GM23248 (cell line): ENCODE data around the gene LSAMP. TPM values are rescaled to one million over a fixed set of nuclear protein-coding genes. Genes with fewer than 3 reads are reported as not detected.

ENCODE experiments used
- DNase-seq: peaks from one replicate; pipeline ENCODE4 v3.0.0-alpha.2; 2015
- H2AFZ ChIP-seq: fragments of 200-600 bp; sonication (generic); 2 replicates; pipeline ENCODE4 v1.6.1; 2016; ENCODE audit warnings: antibody characterized with exemption
- H3F3A ChIP-seq: fragments of 200-600 bp; sonication (generic); 2 replicates; pipeline ENCODE4 v1.6.1; 2016; ENCODE audit warnings: mild to moderate bottlenecking, antibody characterized with exemption, mixed run types; ENCODE audit not compliant: insufficient read depth
- H3K27ac ChIP-seq: fragments of 200-600 bp; sonication (generic); 2 replicates; pipeline ENCODE4 v1.5.1; 2016; ENCODE audit warnings: mild to moderate bottlenecking
- H3K27me3 ChIP-seq: fragments of 200-600 bp; sonication (generic); replicated peaks from 2 replicates; pipeline ENCODE4 v1.6.1; 2016; ENCODE audit warnings: mild to moderate bottlenecking; ENCODE audit not compliant: insufficient read depth
- H3K36me3 ChIP-seq: fragments of 200-600 bp; sonication (generic); 2 replicates; pipeline ENCODE4 v1.6.1; 2016; ENCODE audit warnings: low read depth, mild to moderate bottlenecking
- H3K4me1 ChIP-seq: fragments of 200-600 bp; sonication (generic); 2 replicates; pipeline ENCODE4 v1.6.1; 2016; ENCODE audit warnings: mild to moderate bottlenecking; ENCODE audit not compliant: insufficient read depth
- H3K4me2 ChIP-seq: fragments of 200-600 bp; sonication (generic); one replicate; pipeline ENCODE4 v1.6.1; 2016; ENCODE audit warnings: mild to moderate bottlenecking; ENCODE audit not compliant: unreplicated experiment
- H3K4me3 ChIP-seq: fragments of 200-600 bp; sonication (generic); 2 replicates; pipeline ENCODE4 v1.5.1; 2016; ENCODE audit warnings: mild to moderate bottlenecking
- H3K79me2 ChIP-seq: fragments of 200-600 bp; sonication (generic); 2 replicates; pipeline ENCODE4 v1.6.1; 2016; ENCODE audit warnings: mild to moderate bottlenecking; ENCODE audit not compliant: insufficient read depth
- H3K9ac ChIP-seq: fragments of 200-600 bp; sonication (generic); 2 replicates; pipeline ENCODE4 v1.6.1; 2016; ENCODE audit warnings: mild to moderate bottlenecking
- H3K9me2 ChIP-seq: fragments of 200-600 bp; sonication (generic); 2 replicates; pipeline ENCODE4 v1.6.1; 2016; ENCODE audit warnings: mixed run types, mild to moderate bottlenecking, moderate library complexity; ENCODE audit not compliant: insufficient read depth
- H3K9me3 ChIP-seq: fragments of 200-600 bp; sonication (generic); one replicate; pipeline ENCODE4 v1.6.1; 2017; ENCODE audit warnings: low read depth
- H4K20me1 ChIP-seq: fragments of 200-600 bp; sonication (generic); 2 replicates; pipeline ENCODE4 v1.6.0; 2016; ENCODE audit not compliant: insufficient read depth
- EZH2 ChIP-seq: fragments of 200-600 bp; sonication (generic); IDR thresholded peaks from 2 replicates; pipeline ENCODE4 v1.6.1; 2018; ENCODE audit warnings: antibody characterized with exemption, mild to moderate bottlenecking; ENCODE audit not compliant: insufficient read depth, poor library complexity, severe bottlenecking
- EZH2phosphoT487 ChIP-seq: fragments of 200-600 bp; sonication (generic); IDR thresholded peaks from 2 replicates; pipeline ENCODE4 v1.6.1; 2018; ENCODE audit warnings: antibody characterized with exemption, moderate library complexity, mild to moderate bottlenecking, low read depth; ENCODE audit not compliant: insufficient read depth
- WGBS, 2 experiments: methylation state at CpG; one replicate each; pipeline ENCODE4 v1.1.6; 2015 to 2017; ENCODE audit warnings: low lambda C conversion rate in 2 of 2, low coverage in 1 of 2; ENCODE audit errors: missing lambda C conversion rate in 2 of 2; 5-methylcytosine and 5-hydroxymethylcytosine counted together
- in situ Hi-C: fragments of 300-500 bp; cut with MboI; formaldehyde crosslinking; loops from 2 replicates; pipeline ENCODE4 v1.15.0; 2020
- polyA plus RNA-seq: library from polyadenylated mRNA; unstranded; fragments of >200 nt; fragmentation: Nextera tagmentation; extraction: Ambion mirVana; gene quantifications from 2 replicates; pipeline ENCODE4 v1.2.1, GENCODE V29; 2016
- total RNA-seq: library from RNA; depleted of rRNA; stranded (reverse); fragments of >200 nt; shearing (Covaris generic); gene quantifications from 2 replicates; pipeline ENCODE4 v1.2.3, GENCODE V29; 2014

LSAMP gene
- total and polyA plus RNA-seq, 2 experiments from 2014 or later, result 4.5 to 9.3 TPM

- peaks cover 6% of the 10 kb centered on the region; the same call in 1 of the 2 replicates for H3K9me2 ChIP-seq
- in situ Hi-C loops, result no loop called here
Observed at GRCh38 chr3:116322750-116323375, 122.4 kb downstream of the LSAMP start.

DNA sequence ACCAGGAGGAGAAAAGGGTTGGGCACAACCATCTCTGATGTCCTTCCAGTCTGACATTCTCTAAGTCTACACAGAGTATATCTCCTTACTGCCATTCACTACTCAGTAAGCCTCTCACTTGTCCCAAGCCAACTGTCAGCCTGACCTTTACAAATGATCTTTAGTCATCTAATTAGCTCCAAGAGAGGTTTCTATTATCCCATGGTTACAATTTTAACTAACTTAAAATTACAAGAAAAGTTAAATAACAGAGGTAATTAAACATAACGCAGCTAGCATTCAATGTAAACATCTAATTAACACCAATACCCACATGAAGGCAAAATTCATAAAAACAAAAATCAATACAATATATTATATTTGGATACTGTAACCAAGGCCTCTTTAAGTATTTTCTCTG is 126.9 kb downstream of the LSAMP start:
- H3K4me3 ChIP-seq, result no peak overlapping the region
- H3K9me3 ChIP-seq, result no peaks in the 10 kb centered on the region
- H3K9me2 ChIP-seq, result no peaks in the 10 kb centered on the region
- no peak overlapping the region for H2AFZ ChIP-seq
- DNase-seq, result no peak
- no peaks in the 10 kb centered on the region for H3K4me1 ChIP-seq
- H3K9ac ChIP-seq, result no peak overlapping the region
- H3K79me2 ChIP-seq, result no peaks in the 10 kb centered on the region
- H3F3A ChIP-seq, result no peaks in the 10 kb centered on the region
- H3K27ac ChIP-seq, result no peak overlapping the region
- no peaks in the 10 kb centered on the region for H3K36me3 ChIP-seq
- WGBS, 2 experiments, result 62 to 77% methylated on average over 1 of the region's 1 CpG
- H3K4me2 ChIP-seq, result no peak overlapping the region
- H4K20me1 ChIP-seq, result no peaks in the 10 kb centered on the region
- TF ChIP-seq EZH2phosphoT487, result no peak
- TF ChIP-seq EZH2, result no peak
- no peaks in the 10 kb centered on the region; the same call in 1 of the 2 replicates for H3K27me3 ChIP-seq
- in situ Hi-C loops, result no loop called here

More at GRCh38 chr3:116322750-116323375, 122.4 kb downstream of the LSAMP start:
- Histone ChIP-seq H3K79me2 (no peaks in the 10 kb centered on the region), H3K9ac (no peak overlapping the region), H3K4me2 (no peak overlapping the region), H3K36me3 (no peaks in the 10 kb centered on the region), H4K20me1 (no peaks in the 10 kb centered on the region), H3F3A (no peaks in the 10 kb centered on the region), H2AFZ (no peak overlapping the region), H3K27ac (no peak overlapping the region), H3K4me3 (no peak overlapping the region), H3K9me3 (no peaks in the 10 kb centered on the region), H3K4me1 (no peaks in the 10 kb centered on the region), H3K27me3 (no peaks in the 10 kb centered on the region; the same call in 1 of the 2 replicates)
- 53% methylated on average over 2 of the region's 2 CpGs for WGBS, 2 experiments
- no peak for TF ChIP-seq EZH2phosphoT487
- TF ChIP-seq EZH2, result no peak
- no peak for DNase-seq

DNA sequence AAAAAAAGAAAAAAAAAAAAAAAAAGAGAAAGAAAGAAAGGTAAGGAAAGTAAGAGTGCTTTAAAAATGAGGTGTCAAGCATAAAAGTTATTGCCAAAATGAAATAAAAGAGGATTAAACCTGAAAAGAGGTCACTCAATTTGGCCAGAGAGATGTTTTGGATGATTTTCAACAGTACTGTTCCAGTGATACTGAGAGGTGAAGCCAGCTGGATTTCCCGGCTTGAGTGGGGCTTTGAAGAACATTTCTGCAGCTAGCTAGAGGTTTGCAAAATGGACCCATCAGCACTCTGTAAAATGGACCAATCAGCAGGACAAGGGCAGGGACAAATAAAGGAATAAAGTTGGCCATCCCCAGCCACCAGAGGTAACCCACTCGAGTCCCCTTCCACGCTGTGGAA is 128.5 kb downstream of the LSAMP start:
- Histone ChIP-seq H3K79me2 (no peaks in the 10 kb centered on the region), H3K4me3 (no peak overlapping the region), H4K20me1 (no peaks in the 10 kb centered on the region), H3K4me1 (no peaks in the 10 kb centered on the region), H3F3A (no peaks in the 10 kb centered on the region), H3K27me3 (no peaks in the 10 kb centered on the region; the same call in 1 of the 2 replicates), H3K9ac (no peak overlapping the region), H3K4me2 (no peak overlapping the region), H3K9me3 (no peaks in the 10 kb centered on the region), H2AFZ (no peak overlapping the region), H3K27ac (no peak overlapping the region), H3K9me2 (no peaks in the 10 kb centered on the region), H3K36me3 (no peaks in the 10 kb centered on the region)
- DNase-seq, result no peak
- 87 to 92% methylated on average over 3 of the region's 3 CpGs for WGBS, 2 experiments
- in situ Hi-C loops, result no loop called here
- TF ChIP-seq EZH2phosphoT487, result no peak

- Histone ChIP-seq H3K4me3 (no peak overlapping the region), H3K9me2 (no peaks in the 10 kb centered on the region), H3F3A (no peaks in the 10 kb centered on the region), H3K27ac (no peak overlapping the region), H3K36me3 (no peaks in the 10 kb centered on the region), H3K4me1 (no peaks in the 10 kb centered on the region), H3K9me3 (no peaks in the 10 kb centered on the region), H3K4me2 (no peak overlapping the region), H4K20me1 (no peaks in the 10 kb centered on the region), H2AFZ (no peak overlapping the region), H3K9ac (no peak overlapping the region), H3K79me2 (no peaks in the 10 kb centered on the region), H3K27me3 (no peaks in the 10 kb centered on the region)
- 85 to 86% methylated on average over 3 of the region's 3 CpGs for WGBS, 2 experiments
- in situ Hi-C loops, result no loop called here
- TF ChIP-seq EZH2 (no peak), EZH2phosphoT487 (no peak)
- DNase-seq, result no peak
Observed at GRCh38 chr3:116314476-116314875, 130.8 kb downstream of the LSAMP start.

GRCh38 chr3:116306720-116307119 is 138.6 kb downstream of the LSAMP start:
- Histone ChIP-seq H3K9me3 (no peaks in the 10 kb centered on the region), H3K79me2 (no peaks in the 10 kb centered on the region), H4K20me1 (no peaks in the 10 kb centered on the region), H2AFZ (no peak overlapping the region), H3K9ac (no peak overlapping the region), H3K27ac (no peak overlapping the region), H3K36me3 (no peaks in the 10 kb centered on the region), H3K4me1 (peaks cover 10% of the 10 kb centered on the region), H3F3A (no peaks in the 10 kb centered on the region), H3K27me3 (no peaks in the 10 kb centered on the region), H3K4me2 (no peak overlapping the region), H3K4me3 (no peak overlapping the region), H3K9me2 (no peaks in the 10 kb centered on the region)
- TF ChIP-seq EZH2phosphoT487 (no peak), EZH2 (no peak)
- in situ Hi-C loops, result no loop called here
- DNase-seq, result no peak
- 84 to 94% methylated on average over 2 of the region's 2 CpGs for WGBS, 2 experiments
